PC-9 (cell line): ENCODE data around the gene PSME1. TPM values are rescaled to one million over a fixed set of nuclear protein-coding genes. Genes with fewer than 3 reads are reported as not detected.

ENCODE experiments used
- BruUV-seq: library from RNA; stranded (reverse); fragments of 400-500 nt; replicated peaks from 2 replicates; lab custom pipeline; 2021; lab: Mats Ljungman, UMichigan
- CTCF ChIA-PET: fragments of 300-600 bp; sonication (Branson Sonifier 250); formaldehyde crosslinking; loops from one replicate; lab custom pipeline; 2022; ENCODE audit warnings: antibody characterized with exemption; lab: Charles Lee
- POLR2A ChIA-PET: fragments of 300-600 bp; sonication (Branson Sonifier 250); formaldehyde crosslinking; loops from one replicate; lab custom pipeline; 2022; ENCODE audit warnings: antibody characterized with exemption; ENCODE audit not compliant: unreplicated experiment; lab: Charles Lee
- DNase-seq, 2 experiments: peaks; one replicate each; pipeline versions ENCODE4 v3.0.0 to v3.0.0-alpha.2; 2015 to 2022; ENCODE audit warnings: mixed read lengths in 1 of 2
- H2AFZ ChIP-seq: fragments of 200-600 bp; sonication (generic); 2 replicates; pipeline ENCODE4 v1.8.1; 2017; ENCODE audit warnings: antibody characterized with exemption
- H3F3A ChIP-seq: fragments of 200-600 bp; sonication (generic); 2 replicates; pipeline ENCODE4 v1.8.1; 2017; ENCODE audit warnings: antibody characterized with exemption, mild to moderate bottlenecking, low read depth; ENCODE audit not compliant: insufficient read depth
- H3K27ac ChIP-seq: fragments of 200-600 bp; sonication (generic); 2 replicates; pipeline ENCODE4 v1.6.1; 2016; ENCODE audit warnings: mixed run types
- H3K27me3 ChIP-seq: fragments of 200-600 bp; sonication (generic); 2 replicates; pipeline ENCODE4 v1.6.1; 2016; ENCODE audit warnings: low read depth, mixed run types; ENCODE audit not compliant: insufficient read depth
- H3K36me3 ChIP-seq: fragments of 200-600 bp; sonication (generic); 2 replicates; pipeline ENCODE4 v1.6.1; 2016; ENCODE audit warnings: low read depth, mixed run types
- H3K4me1 ChIP-seq: fragments of 200-600 bp; sonication (generic); replicated peaks from 2 replicates; pipeline ENCODE4 v1.6.1; 2016; ENCODE audit warnings: mixed run types; ENCODE audit not compliant: insufficient read depth
- H3K4me2 ChIP-seq: fragments of 200-600 bp; sonication (generic); 2 replicates; pipeline ENCODE4 v1.6.1; 2017; ENCODE audit warnings: mixed run types
- H3K4me3 ChIP-seq: fragments of 200-600 bp; sonication (generic); 2 replicates; pipeline ENCODE4 v1.6.1; 2016; ENCODE audit warnings: mixed run types
- H3K79me2 ChIP-seq: fragments of 200-600 bp; sonication (generic); 2 replicates; pipeline ENCODE4 v1.6.1; 2017; ENCODE audit warnings: low read depth, mixed run types
- H3K9me2 ChIP-seq: fragments of 200-600 bp; sonication (generic); 2 replicates; pipeline ENCODE4 v1.8.1; 2017; ENCODE audit warnings: mild to moderate bottlenecking; ENCODE audit not compliant: insufficient read depth
- H3K9me3 ChIP-seq: fragments of 200-600 bp; sonication (generic); 2 replicates; pipeline ENCODE4 v1.8.1; 2016; ENCODE audit warnings: low read depth; ENCODE audit not compliant: insufficient read depth
- H4K20me1 ChIP-seq: fragments of 200-600 bp; sonication (generic); 2 replicates; pipeline ENCODE4 v1.8.1; 2017; ENCODE audit not compliant: insufficient read depth
- EZH2 ChIP-seq: fragments of 200-600 bp; sonication (generic); IDR thresholded peaks from 2 replicates; pipeline ENCODE4 v1.8.0; 2017; ENCODE audit warnings: antibody characterized with exemption, low read depth
- intact Hi-C: fragments of 100-400 bp; cut with micrococcal nuclease; formaldehyde crosslinking; loops from one replicate; pipeline ENCODE4 v1.10.0; 2022; ENCODE audit not compliant: unreplicated experiment
- total RNA-seq: library from RNA; stranded (reverse); gene quantifications from 2 replicates; pipeline ENCODE4 v1.2.3, GENCODE V29; 2021
- TF ChIP-seq, protein P1 (sequence below): fragments of 200-600 bp; sonication (generic); conservative IDR thresholded peaks from 2 replicates; pipeline ENCODE4 v1.6.1; 2017; ENCODE audit warnings: mixed run types, antibody characterized with exemption, mild to moderate bottlenecking, moderate library complexity

PSME1 gene
- total RNA-seq, 1 experiment from 2014 or later, result 174 TPM

DNA sequence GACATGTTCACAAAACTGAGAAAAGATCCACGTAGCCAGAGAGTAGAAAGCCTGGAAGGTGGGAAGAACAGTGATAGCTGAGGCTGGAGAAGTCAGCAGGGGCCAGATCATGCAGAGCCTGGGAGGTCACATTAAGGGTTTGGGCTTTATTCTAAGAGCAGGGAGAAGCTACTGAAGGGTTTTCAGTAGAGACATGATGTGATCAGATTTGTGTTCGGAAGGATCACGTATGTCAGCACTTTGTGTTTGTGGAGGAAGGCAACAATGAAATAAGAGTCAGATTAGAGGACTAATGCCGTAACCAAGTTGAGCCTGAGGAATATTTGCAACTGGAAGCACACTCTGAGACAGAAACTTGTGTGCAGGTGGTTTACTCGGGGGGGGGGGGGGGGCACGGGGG, 46.1 kb upstream of the PSME1 start:
- intact Hi-C loops, result loop anchor here (1.0 to 5.0 kb wide), 3 partner anchors 32 to 75 kb away; partner anchors contain the start of gene IRF9
- BruUV-seq, result no TSS peak
- POLR2A ChIA-PET, result interaction anchor here (0.6 kb wide), 1 partner anchor 352 kb away, joined by 3 read pairs; no protein-coding TSS in a partner anchor

GRCh38 chr14:24092110-24092504, 43.9 kb upstream of the PSME1 start:
- Histone ChIP-seq H3K9me2 (0 out of 2 replicates have a peak, but pooled peaks cover 3% of the 10 kb centered on the region), H3F3A (peaks cover 4% of the 10 kb centered on the region; the same call in 1 of the 2 replicates)
- CTCF ChIA-PET, result interaction anchor here (0.6 to 0.9 kb wide), 4 partner anchors 34 to 159 kb away, joined by 3 to 7 read pairs (median 4); no protein-coding TSS in a partner anchor

More for the DNA sequence above, 46.1 kb upstream of the PSME1 start:
- H3K9me2 ChIP-seq, result 0 out of 2 replicates have a peak, but pooled peaks cover 3% of the 10 kb centered on the region
- H3K36me3 ChIP-seq, result no peaks in the 10 kb centered on the region
- peaks cover 8% of the 10 kb centered on the region for H3K4me1 ChIP-seq
- no peaks in the 10 kb centered on the region for H3K27me3 ChIP-seq
- no peak overlapping the region for H3K4me2 ChIP-seq
- CTCF ChIA-PET, result interaction anchor here (1.1 to 1.2 kb wide), 2 partner anchors 19 to 32 kb away, joined by 5 read pairs; no protein-coding TSS in a partner anchor
- no peak overlapping the region for H3K27ac ChIP-seq
- TF ChIP-seq EZH2, result no peak
- TF ChIP-seq, protein P1, sequence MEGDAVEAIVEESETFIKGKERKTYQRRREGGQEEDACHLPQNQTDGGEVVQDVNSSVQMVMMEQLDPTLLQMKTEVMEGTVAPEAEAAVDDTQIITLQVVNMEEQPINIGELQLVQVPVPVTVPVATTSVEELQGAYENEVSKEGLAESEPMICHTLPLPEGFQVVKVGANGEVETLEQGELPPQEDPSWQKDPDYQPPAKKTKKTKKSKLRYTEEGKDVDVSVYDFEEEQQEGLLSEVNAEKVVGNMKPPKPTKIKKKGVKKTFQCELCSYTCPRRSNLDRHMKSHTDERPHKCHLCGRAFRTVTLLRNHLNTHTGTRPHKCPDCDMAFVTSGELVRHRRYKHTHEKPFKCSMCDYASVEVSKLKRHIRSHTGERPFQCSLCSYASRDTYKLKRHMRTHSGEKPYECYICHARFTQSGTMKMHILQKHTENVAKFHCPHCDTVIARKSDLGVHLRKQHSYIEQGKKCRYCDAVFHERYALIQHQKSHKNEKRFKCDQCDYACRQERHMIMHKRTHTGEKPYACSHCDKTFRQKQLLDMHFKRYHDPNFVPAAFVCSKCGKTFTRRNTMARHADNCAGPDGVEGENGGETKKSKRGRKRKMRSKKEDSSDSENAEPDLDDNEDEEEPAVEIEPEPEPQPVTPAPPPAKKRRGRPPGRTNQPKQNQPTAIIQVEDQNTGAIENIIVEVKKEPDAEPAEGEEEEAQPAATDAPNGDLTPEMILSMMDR, result no peak
- peaks cover 4% of the 10 kb centered on the region; the same call in 1 of the 2 replicates for H3F3A ChIP-seq
- no peaks in the 10 kb centered on the region for H3K9me3 ChIP-seq
- DNase-seq, result no peak
- H4K20me1 ChIP-seq, result no peaks in the 10 kb centered on the region
- peaks cover 2% of the 10 kb centered on the region; the same call in 1 of the 2 replicates for H3K79me2 ChIP-seq
- no peak overlapping the region for H3K4me3 ChIP-seq
- H2AFZ ChIP-seq, result no peak overlapping the region

GRCh38 chr14:24092505-24093206, 43.3 kb upstream of the PSME1 start:
- Histone ChIP-seq H3K79me2 (peaks cover 12% of the 10 kb centered on the region), H3K9me2 (0 out of 2 replicates have a peak, but pooled peaks cover 3% of the 10 kb centered on the region), H3K27me3 (no peaks in the 10 kb centered on the region), H3K4me1 (peaks cover 12% of the 10 kb centered on the region), H4K20me1 (no peaks in the 10 kb centered on the region), H3K4me3 (no peak overlapping the region), H3K9me3 (no peaks in the 10 kb centered on the region), H2AFZ (no peak overlapping the region), H3K4me2 (no peak overlapping the region), H3F3A (peaks cover 4% of the 10 kb centered on the region; the same call in 1 of the 2 replicates), H3K36me3 (no peaks in the 10 kb centered on the region), H3K27ac (no peak overlapping the region)
- CTCF ChIA-PET, result interaction anchor here (0.9 kb wide), 1 partner anchor 34 kb away, joined by 3 read pairs; no protein-coding TSS in a partner anchor
- BruUV-seq, result no TSS peak
- no peak for DNase-seq
- TF ChIP-seq, protein P1, result no peak
- TF ChIP-seq EZH2, result no peak
- intact Hi-C loops, result loop anchor here (5.0 kb wide), 1 partner anchor 70 kb away; the partner anchor contains the start of gene IRF9
- POLR2A ChIA-PET, result no interaction called here

More at GRCh38 chr14:24092110-24092504, 43.9 kb upstream of the PSME1 start:
- intact Hi-C loops, result loop anchor here (5.0 kb wide), 1 partner anchor 70 kb away; the partner anchor contains the start of gene IRF9
- Histone ChIP-seq H3K36me3 (no peaks in the 10 kb centered on the region), H3K27me3 (no peaks in the 10 kb centered on the region), H3K27ac (no peak overlapping the region), H3K79me2 (peaks cover 12% of the 10 kb centered on the region), H2AFZ (no peak overlapping the region), H3K4me1 (peaks cover 12% of the 10 kb centered on the region), H3K4me3 (no peak overlapping the region), H3K9me3 (no peaks in the 10 kb centered on the region), H3K4me2 (no peak overlapping the region), H4K20me1 (no peaks in the 10 kb centered on the region)
- no peak for TF ChIP-seq EZH2
- TF ChIP-seq, protein P1, result no peak
- no peak for DNase-seq
- BruUV-seq, result no TSS peak
- POLR2A ChIA-PET, result no interaction called here
